GM10847 (cell line): ENCODE data around the gene MAGI1.

Experiments
- POLR2A ChIP-seq: IDR thresholded peaks from 2 replicates; pipeline ENCODE4 v1.6.1; 2011; ENCODE audit not compliant: insufficient read length; ENCODE audit errors: extremely low read depth

The MAGI1 gene

DNA sequence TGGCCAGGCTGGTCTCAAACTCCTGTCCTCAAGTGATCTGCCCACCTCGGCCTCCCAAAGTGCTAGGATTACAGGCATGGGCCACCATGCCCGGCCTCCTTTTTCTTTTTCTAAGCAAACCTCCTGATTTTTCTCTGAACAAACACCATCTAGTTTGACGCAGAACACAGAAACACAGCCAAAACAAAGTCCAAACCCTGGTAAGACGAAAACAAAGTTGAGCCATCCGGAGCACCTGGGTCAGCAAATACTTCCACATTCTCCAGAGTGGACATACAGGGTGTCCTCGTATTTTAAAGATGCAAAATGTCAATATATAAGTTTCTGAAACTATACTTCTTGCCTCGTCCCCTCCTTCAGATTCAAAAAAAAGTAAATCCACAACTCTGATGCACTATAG is 715.8 kb downstream of the MAGI1 start:
- TF ChIP-seq POLR2A, result no peak

DNA sequence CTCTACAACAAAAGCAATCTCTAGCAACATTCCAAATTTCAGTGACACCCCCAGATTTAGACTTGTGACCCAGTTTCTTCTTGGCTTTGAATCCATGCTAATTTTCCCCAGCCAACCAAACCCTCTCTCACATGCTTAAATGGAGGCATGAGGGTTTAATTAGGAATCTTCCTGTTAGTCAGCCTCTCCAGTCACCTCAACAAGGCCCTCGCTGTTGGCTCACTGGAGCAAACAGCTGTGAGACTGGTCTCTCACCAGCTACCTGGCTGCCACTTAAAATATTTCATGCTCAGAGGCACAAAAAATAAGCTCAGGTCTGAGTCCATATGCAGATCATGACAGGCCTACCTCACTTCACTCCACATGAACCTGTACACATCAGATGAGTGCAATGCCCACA is 720.5 kb downstream of the MAGI1 start:
- no peak for TF ChIP-seq POLR2A

DNA sequence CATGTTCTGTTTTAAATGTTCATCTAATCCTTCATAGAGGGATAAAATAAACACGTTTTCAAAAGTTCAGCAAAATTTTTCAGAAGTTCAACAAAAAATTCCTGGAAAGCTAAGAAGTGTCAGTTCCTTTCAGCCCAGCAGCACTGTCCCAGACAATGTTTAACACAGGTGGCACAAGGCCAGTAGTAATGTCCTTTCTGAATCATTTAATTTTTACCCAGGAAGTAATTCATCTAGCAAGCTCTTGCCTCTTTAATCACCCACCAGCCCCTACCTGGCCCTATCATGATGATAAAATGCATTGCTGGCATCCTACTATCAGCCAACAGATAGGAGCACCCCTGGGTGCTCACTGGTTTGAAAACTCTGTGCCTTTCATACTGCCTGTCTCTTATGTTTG is 723.8 kb downstream of the MAGI1 start:
- no peak for TF ChIP-seq POLR2A

DNA sequence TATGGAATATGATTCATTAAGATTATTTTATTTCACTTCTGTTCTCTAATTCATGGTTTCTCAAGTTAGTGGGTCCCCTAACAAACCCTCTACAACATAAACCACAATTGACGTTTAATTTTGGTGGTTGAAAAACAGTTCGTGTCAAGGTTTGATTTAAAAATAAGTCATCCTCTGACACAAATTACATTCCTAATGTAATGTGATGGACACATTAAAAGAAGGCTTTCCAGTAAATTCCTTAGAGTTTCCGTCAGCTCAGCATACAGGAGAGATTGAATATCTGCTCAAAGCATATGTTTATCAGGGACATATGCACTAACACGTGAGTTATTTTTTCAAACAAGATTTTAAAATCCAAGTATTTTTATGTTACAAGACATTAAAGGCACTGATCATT is 724.4 kb downstream of the MAGI1 start:
- no peak for TF ChIP-seq POLR2A

DNA sequence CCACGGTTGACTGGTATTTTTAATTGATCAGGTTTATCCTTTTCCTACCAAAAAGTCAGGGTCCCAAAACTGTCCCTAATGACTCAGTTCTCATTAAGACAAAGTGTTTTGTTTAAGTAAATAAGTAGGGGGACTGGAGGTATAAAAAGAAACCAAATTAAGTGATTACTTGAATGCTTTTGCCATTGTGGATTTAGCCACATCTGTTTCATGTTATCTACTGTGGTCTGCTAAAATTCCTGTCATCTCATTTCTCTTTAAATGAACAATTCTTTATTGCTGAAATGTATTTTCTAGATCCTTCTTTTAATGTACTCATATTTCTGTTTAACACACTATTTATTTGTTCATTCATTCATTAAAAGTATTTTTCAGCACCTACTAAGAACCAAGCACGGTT is 725.1 kb downstream of the MAGI1 start:
- TF ChIP-seq POLR2A, result no peak

DNA sequence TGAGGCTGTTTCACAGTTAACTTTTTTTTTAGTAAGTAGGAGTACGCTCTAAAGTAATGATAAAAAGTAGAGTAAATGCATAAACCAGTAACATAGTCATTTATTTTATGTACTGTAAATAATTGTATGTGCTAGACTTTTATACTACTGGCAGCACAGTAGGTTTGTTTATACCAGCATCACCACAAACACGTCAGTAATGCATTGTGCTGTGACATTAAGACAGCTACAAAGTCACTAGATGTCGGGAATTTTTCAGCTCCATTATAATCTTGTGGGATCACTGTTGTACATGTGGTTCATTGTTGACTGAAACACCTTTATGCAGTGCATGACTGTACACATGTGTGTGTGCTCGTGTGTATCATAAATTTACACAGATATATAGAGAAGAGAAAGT is 732.9 kb downstream of the MAGI1 start:
- TF ChIP-seq POLR2A, result no peak
